ENCODE data around the gene OR10J5. TPM values are rescaled to one million over a fixed set of nuclear protein-coding genes. Genes with fewer than 3 reads are reported as not detected.
"Not testable (repeated sequence)": the region's sequence is repeated elsewhere in the genome, so short reads cannot be mapped to it uniquely, and the experiment has no call there.

Gene OR10J5
- total and polyA plus RNA-seq, 2 experiments from 2014 or later: not detected

GRCh38 chr1:159524792-159525191 lies 11.0 kb downstream of the OR10J5 start:
- not testable (repeated sequence) for H3K4me1 ChIP-seq (ENCODE audit: insufficient read depth); H2AFZ ChIP-seq; H3K36me3 Mint-ChIP-seq (ENCODE audit: low read depth); H3K9me2 ChIP-seq (ENCODE audit: insufficient read depth); H4K20me1 ChIP-seq (replicated peaks; ENCODE audit: insufficient read depth); ATAC-seq; DNase-seq (ENCODE audit: low spot score); H3K4me3 ChIP-seq; H3K27ac ChIP-seq (ENCODE audit: low read depth); H3K4me3 Mint-ChIP-seq; H3K36me3 ChIP-seq (ENCODE audit: insufficient read depth); H3F3A ChIP-seq (replicated peaks; ENCODE audit: low read depth); H3K27me3 ChIP-seq (ENCODE audit: insufficient read depth); H3K4me1 Mint-ChIP-seq; H3K79me2 ChIP-seq (replicated peaks; ENCODE audit: insufficient read depth); H3K27ac Mint-ChIP-seq; H3K27me3 Mint-ChIP-seq (ENCODE audit: insufficient read depth, low read depth, poor library complexity); H3K4me2 ChIP-seq
- peaks cover 12% of the 10 kb centered on the region for H3K9me3 Mint-ChIP-seq

GRCh38 chr1:159510229-159510541 lies 25.6 kb downstream of the OR10J5 start:
- no peaks in the 10 kb centered on the region; the same call in 2 of the 3 replicates for H3K4me1 Mint-ChIP-seq
- Histone ChIP-seq H2AFZ (no peak overlapping the region), H3K27me3 (ENCODE audit: insufficient read depth) (no peaks in the 10 kb centered on the region), H3K4me2 (no peak overlapping the region), H3K9me2 (ENCODE audit: insufficient read depth) (no peaks in the 10 kb centered on the region), H3K36me3 (ENCODE audit: insufficient read depth) (no peaks in the 10 kb centered on the region), H3K4me3 (no peak overlapping the region), H3F3A (replicated peaks; ENCODE audit: low read depth) (no peaks in the 10 kb centered on the region), H3K79me2 (replicated peaks; ENCODE audit: insufficient read depth) (no peaks in the 10 kb centered on the region), H3K27ac (ENCODE audit: low read depth) (no peak overlapping the region), H3K4me1 (ENCODE audit: insufficient read depth) (no peaks in the 10 kb centered on the region), H4K20me1 (replicated peaks; ENCODE audit: insufficient read depth) (no peaks in the 10 kb centered on the region)
- no peaks in the 10 kb centered on the region for H3K27me3 Mint-ChIP-seq (ENCODE audit: insufficient read depth, low read depth, poor library complexity)
- H3K27ac Mint-ChIP-seq: peak overlapping the region; percentile 72
- TF ChIP-seq ZNF331 (CRISPR knock-in tag; IDR thresholded peaks at IDR 0.05; ENCODE audit: low read depth): no peak
- no peak for TF ChIP-seq NANOG (IDR thresholded peaks at IDR 0.05; ENCODE audit: borderline replicate concordance)
- TF ChIP-seq ETS1 (IDR thresholded peaks at IDR 0.05): no peak
- TF ChIP-seq EZH2phosphoT487 (IDR thresholded peaks at IDR 0.05; ENCODE audit: unreplicated experiment): no peak
- TF ChIP-seq STAT1 (IDR thresholded peaks at IDR 0.05; ENCODE audit: unreplicated experiment): no peak
- no peak for TF ChIP-seq CREB1 (CRISPR knock-in tag; IDR thresholded peaks at IDR 0.05; ENCODE audit: low read depth)
- no peak for TF ChIP-seq ZNF462 (CRISPR knock-in tag; IDR thresholded peaks at IDR 0.05)
- TF ChIP-seq POLR2AphosphoS5 (IDR thresholded peaks at IDR 0.05; ENCODE audit: low read depth): no peak
- DNase-seq (ENCODE audit: low spot score) (no peak), ATAC-seq (no peak)
- H3K36me3 Mint-ChIP-seq (ENCODE audit: low read depth): no peaks in the 10 kb centered on the region
- H3K4me3 Mint-ChIP-seq: no peak overlapping the region
- H3K9me3 Mint-ChIP-seq: peaks cover 4% of the 10 kb centered on the region; the same call in 2 of the 3 replicates

All from GM23338 (cell line).